Stomach (tissue), 4 donors: ENCODE results near the gene SLC30A5.

ENCODE experiments used
- CTCF ChIP-seq, 7 experiments: fragments of 450-650 bp in 4 of 7; fragments of 200-600 bp in 3 of 7; sonication (generic) in 3 of 7; IDR thresholded peaks; one replicate each; pipeline ENCODE4 v1.5.1; 2016 to 2019; ENCODE audit warnings: antibody characterized with exemption in 7 of 7, control low read depth in 2 of 7, mild to moderate bottlenecking in 1 of 7
- EP300 ChIP-seq: sonication (generic); formaldehyde crosslinking; IDR thresholded peaks from one replicate; pipeline ENCODE4 v1.6.1; 2017; ENCODE audit warnings: antibody characterized with exemption
- POLR2A ChIP-seq, 4 donors: fragments of 450-650 bp; IDR thresholded peaks; one replicate each; pipeline ENCODE4 v1.6.1; 2016; ENCODE audit warnings: antibody characterized with exemption in 4 of 4, control low read depth in 2 of 4, mild to moderate bottlenecking in 1 of 4, moderate library complexity in 1 of 4
- POLR2AphosphoS5 ChIP-seq, 3 donors: sonication (generic); formaldehyde crosslinking; IDR thresholded peaks; one replicate each; pipeline ENCODE4 v1.6.1; 2016; ENCODE audit warnings: antibody characterized with exemption in 3 of 3

GRCh38 chr5:69099302-69099701 is 5.5 kb downstream of the SLC30A5 start:
- TF ChIP-seq POLR2A (IDR thresholded peaks at IDR 0.05) (no peak), CTCF (IDR thresholded peaks at IDR 0.05) (no peak), POLR2AphosphoS5 (IDR thresholded peaks at IDR 0.05) (no peak), EP300 (no peak)
